H1 (cell line): ENCODE data around the gene TRIM62. TPM values are rescaled to one million over a fixed set of nuclear protein-coding genes. Genes with fewer than 3 reads are reported as not detected.

Experiments
- CTCF ChIA-PET: fragments of 300-600 bp; sonication (Branson Sonifier 250); formaldehyde crosslinking; loops from one replicate; lab custom pipeline; 2021; ENCODE audit not compliant: partially characterized antibody; lab: Charles Lee
- POLR2A ChIA-PET: fragments of 300-600 bp; sonication (Branson Sonifier 250); formaldehyde crosslinking; loops from one replicate; lab custom pipeline; 2021; ENCODE audit warnings: inconsistent platforms; ENCODE audit not compliant: partially characterized antibody; lab: Charles Lee
- DNase-seq, 2 experiments: peaks; one replicate each; pipeline versions ENCODE4 v3.0.0 to v3.0.0-alpha.2; 2010 to 2022; ENCODE audit warnings: low spot score in 2 of 2, low read depth in 1 of 2, mixed read lengths in 1 of 2
- FAIRE-seq: peaks from 2 replicates; lab custom pipeline; 2011; peaks lifted over from hg19 to GRCh38; lab: Jason Lieb, UNC
- H2AFZ ChIP-seq: 2 replicates; pipeline ENCODE4 v1.8.1; 2012; ENCODE audit warnings: low read length, inconsistent platforms
- H2AK5ac ChIP-seq: 2 replicates; pipeline ENCODE4 v1.6.1; 2013; ENCODE audit warnings: low read depth, low read length
- H2BK120ac ChIP-seq: replicated peaks from 2 replicates; pipeline ENCODE3; 2013; ENCODE audit warnings: low read depth, low read length, inconsistent platforms
- H2BK12ac ChIP-seq: 2 replicates; pipeline ENCODE4 v1.6.1; 2013; ENCODE audit warnings: low read depth, low read length
- H2BK15ac ChIP-seq: 2 replicates; pipeline ENCODE4 v1.6.1; 2013; ENCODE audit warnings: low read length
- H2BK20ac ChIP-seq: 2 replicates; pipeline ENCODE4 v1.6.1; 2013; ENCODE audit warnings: low read length
- H2BK5ac ChIP-seq: 2 replicates; pipeline ENCODE4 v1.6.1; 2013; ENCODE audit warnings: low read depth, low read length
- H3K14ac ChIP-seq: 2 replicates; pipeline ENCODE4 v1.6.1; 2013; ENCODE audit warnings: inconsistent platforms; ENCODE audit not compliant: insufficient read length
- H3K18ac ChIP-seq: 2 replicates; pipeline ENCODE4 v1.6.1; 2013; ENCODE audit warnings: low read length; ENCODE audit errors: extremely low read depth
- H3K23ac ChIP-seq: 2 replicates; pipeline ENCODE4 v1.6.1; 2013; ENCODE audit warnings: inconsistent platforms; ENCODE audit not compliant: insufficient read length
- H3K23me2 ChIP-seq: 2 replicates; pipeline ENCODE4 v1.6.1; 2013; ENCODE audit warnings: low read depth, low read length
- H3K27ac ChIP-seq: 2 replicates; pipeline ENCODE4 v1.6.1; 2011; ENCODE audit warnings: low read depth, low read length, inconsistent platforms
- H3K27me3 ChIP-seq, 4 experiments: replicated peaks in 1 of 4; 1 replicate in 1 of 4; 2 replicates in 3 of 4; pipeline versions ENCODE4 v1.6.1 to v1.8.1; 2011 to 2013; ENCODE audit warnings: low read length in 3 of 4, mild to moderate bottlenecking in 3 of 4, inconsistent platforms in 2 of 4, mixed read lengths in 2 of 4, moderate library complexity in 1 of 4; ENCODE audit not compliant: control insufficient read depth in 3 of 4, insufficient read depth in 3 of 4; ENCODE audit errors: extremely low read depth in 1 of 4
- H3K36me3 ChIP-seq, 4 experiments: 2 replicates each; pipeline versions ENCODE4 v1.6.1 to v1.8.1; 2011 to 2013; ENCODE audit warnings: mild to moderate bottlenecking in 4 of 4, low read length in 3 of 4, moderate library complexity in 2 of 4, control low read depth in 1 of 4, inconsistent platforms in 1 of 4; ENCODE audit not compliant: insufficient read depth in 4 of 4, control insufficient read depth in 2 of 4
- H3K4ac ChIP-seq: replicated peaks from 2 replicates; pipeline ENCODE3; 2013; ENCODE audit warnings: low read length, low read depth, mixed read lengths, inconsistent platforms; ENCODE audit not compliant: insufficient read length
- H3K4me1 ChIP-seq, 4 experiments: replicated peaks in 1 of 4; 1 replicate in 1 of 4; 2 replicates in 3 of 4; pipeline versions ENCODE4 v1.6.1 to v1.8.1; 2011 to 2013; ENCODE audit warnings: low read length in 3 of 4, inconsistent platforms in 2 of 4, mixed read lengths in 1 of 4; ENCODE audit not compliant: insufficient read depth in 4 of 4, control insufficient read depth in 3 of 4
- H3K4me2 ChIP-seq, 2 experiments: 2 replicates each; pipeline versions ENCODE4 v1.6.1 to v1.8.1; 2011 to 2013; ENCODE audit warnings: low read depth in 2 of 2, low read length in 2 of 2, control low read depth in 1 of 2, inconsistent platforms in 1 of 2, mild to moderate bottlenecking in 1 of 2; ENCODE audit not compliant: insufficient read depth in 1 of 2
- H3K4me3 ChIP-seq, 4 experiments: fragments of 200-600, 300-600 bp in 1 of 4; sonication (generic), shearing (Covaris generic), sonication (Bioruptor Twin) in 1 of 4; 2 replicates each; pipeline versions ENCODE4 v1.5.1 to v1.8.1; 2011 to 2016; ENCODE audit warnings: low read length in 4 of 4, low read depth in 3 of 4, control low read depth in 2 of 4, inconsistent platforms in 2 of 4, mild to moderate bottlenecking in 2 of 4, mixed read lengths in 1 of 4, moderate library complexity in 1 of 4; ENCODE audit not compliant: insufficient read depth in 2 of 4; ENCODE audit errors: extremely low read depth in 1 of 4
- H3K56ac ChIP-seq: replicated peaks from 2 replicates; pipeline ENCODE3; 2013; ENCODE audit warnings: low read depth, mild to moderate bottlenecking, mixed read lengths, low read length, inconsistent platforms; ENCODE audit not compliant: insufficient read length
- H3K79me1 ChIP-seq: 2 replicates; pipeline ENCODE4 v1.6.1; 2013; ENCODE audit warnings: low read depth, low read length, control low read depth
- H3K79me2 ChIP-seq, 2 experiments: 2 replicates each; pipeline versions ENCODE4 v1.6.1 to v1.8.1; 2012 to 2013; ENCODE audit warnings: low read length in 2 of 2, mild to moderate bottlenecking in 2 of 2, inconsistent platforms in 1 of 2; ENCODE audit not compliant: insufficient read depth in 2 of 2, control insufficient read depth in 1 of 2
- H3K9ac ChIP-seq, 4 experiments: replicated peaks in 1 of 4; 1 replicate in 1 of 4; 2 replicates in 3 of 4; pipeline versions ENCODE4 v1.6.1 to v1.8.1; 2011 to 2013; ENCODE audit warnings: low read depth in 3 of 4, low read length in 3 of 4, control low read depth in 2 of 4, mild to moderate bottlenecking in 2 of 4, moderate library complexity in 2 of 4, inconsistent platforms in 1 of 4; ENCODE audit errors: extremely low read depth in 1 of 4
- H3K9me3 ChIP-seq, 2 experiments: 2 replicates each; pipeline versions ENCODE4 v1.6.1 to v1.8.1; 2012 to 2013; ENCODE audit warnings: mild to moderate bottlenecking in 2 of 2, moderate library complexity in 2 of 2, control low read depth in 1 of 2, inconsistent platforms in 1 of 2, low read depth in 1 of 2, low read length in 1 of 2, mixed read lengths in 1 of 2; ENCODE audit not compliant: insufficient read depth in 2 of 2
- H4K20me1 ChIP-seq, 2 experiments: replicated peaks in 1 of 2; 2 replicates each; pipeline versions ENCODE3 to v1.8.1; 2011 to 2013; ENCODE audit warnings: inconsistent platforms in 2 of 2, low read length in 2 of 2, mild to moderate bottlenecking in 1 of 2; ENCODE audit not compliant: insufficient read depth in 2 of 2, control insufficient read depth in 1 of 2
- H4K5ac ChIP-seq: 2 replicates; pipeline ENCODE4 v1.6.1; 2013; ENCODE audit warnings: low read length, low read depth, mixed read lengths, inconsistent platforms; ENCODE audit not compliant: insufficient read length
- H4K8ac ChIP-seq: 2 replicates; pipeline ENCODE4 v1.8.0; 2013; ENCODE audit warnings: mild to moderate bottlenecking, moderate library complexity, low read length, inconsistent platforms; ENCODE audit not compliant: insufficient read depth; ENCODE audit errors: extremely low read depth
- H4K91ac ChIP-seq: replicated peaks from 2 replicates; pipeline ENCODE3; 2013; ENCODE audit warnings: low read length, mixed read lengths, inconsistent platforms; ENCODE audit not compliant: insufficient read length
- BCL11A ChIP-seq, 2 experiments: IDR thresholded peaks; one replicate each; pipeline ENCODE4 v1.6.1; 2011; ENCODE audit warnings: low read depth in 2 of 2, low read length in 2 of 2, mild to moderate bottlenecking in 2 of 2
- BRCA1 ChIP-seq: IDR thresholded peaks from 2 replicates; pipeline ENCODE4 v1.6.1; 2012; ENCODE audit warnings: low read depth, low read length, improper control_type of control experiment
- CHD1 ChIP-seq: IDR thresholded peaks from 2 replicates; pipeline ENCODE4 v1.6.1; 2012; ENCODE audit warnings: low read depth, low read length, improper control_type of control experiment
- GABPA ChIP-seq: IDR thresholded peaks from 2 replicates; pipeline ENCODE4 v1.6.1; 2011; ENCODE audit warnings: mild to moderate bottlenecking, low read length, moderate library complexity, borderline replicate concordance; ENCODE audit not compliant: insufficient read depth
- POLR2AphosphoS5 ChIP-seq: IDR thresholded peaks from 2 replicates; pipeline ENCODE4 v1.6.1; 2011; ENCODE audit warnings: low read depth, low read length
- RFX5 ChIP-seq: IDR thresholded peaks from 2 replicates; pipeline ENCODE4 v1.6.1; 2011; ENCODE audit warnings: low read depth, low read length, improper control_type of control experiment, borderline replicate concordance
- SIRT6 ChIP-seq: IDR thresholded peaks from one replicate; pipeline ENCODE4 v1.7.1; 2012; ENCODE audit warnings: low read length, inconsistent platforms
- ZNF274 ChIP-seq: IDR thresholded peaks from 2 replicates; pipeline ENCODE4 v1.7.0; 2012; ENCODE audit warnings: low read length, borderline replicate concordance; ENCODE audit errors: extremely low read depth
- WGBS, 2 experiments: shearing (Covaris generic) in 1 of 2; methylation state at CpG; one replicate each; pipeline versions ENCODE4 v1.1.6 to v1.1.7; 2013 to 2015; ENCODE audit warnings: low lambda C conversion rate in 2 of 2, mixed read lengths in 2 of 2, inconsistent platforms in 1 of 2, low coverage in 1 of 2, missing lambda C conversion rate in 1 of 2; ENCODE audit not compliant: insufficient replicate concordance in 2 of 2, insufficient coverage in 1 of 2, insufficient read length in 1 of 2; ENCODE audit errors: extremely low coverage in 1 of 2, missing lambda C conversion rate in 1 of 2; 5-methylcytosine and 5-hydroxymethylcytosine counted together
- polyA plus RNA-seq, 7 experiments: library from polyadenylated mRNA; depleted of rRNA in 3 of 7; stranded (reverse) in 5 of 7; unstranded in 2 of 7; fragments of >200 nt in 5 of 7; fragments of 200-250 nt in 2 of 7; gene quantifications; 1 replicate in 5 of 7; 2 replicates in 1 of 7; 4 replicates in 1 of 7; pipeline versions ENCODE4 v1.2.1 to v1.2.3, GENCODE V29; 2011 to 2013; ENCODE audit warnings: missing spikeins in 2 of 7, mixed read lengths in 2 of 7
- total RNA-seq: library from RNA; stranded (reverse); fragmentation: NEBNext Ultra II Directional; extraction: Animal tissue kit (Norgen Biotek cat#: 25700); gene quantifications from 2 replicates; pipeline ENCODE4 v1.2.1, GENCODE V29; 2021

TRIM62 gene
- total and polyA plus RNA-seq, 2 of the 8 experiments (the other 6 are each of a cell fraction or from before 2014, with no cell fraction given): 6.3 to 10.8 TPM

DNA sequence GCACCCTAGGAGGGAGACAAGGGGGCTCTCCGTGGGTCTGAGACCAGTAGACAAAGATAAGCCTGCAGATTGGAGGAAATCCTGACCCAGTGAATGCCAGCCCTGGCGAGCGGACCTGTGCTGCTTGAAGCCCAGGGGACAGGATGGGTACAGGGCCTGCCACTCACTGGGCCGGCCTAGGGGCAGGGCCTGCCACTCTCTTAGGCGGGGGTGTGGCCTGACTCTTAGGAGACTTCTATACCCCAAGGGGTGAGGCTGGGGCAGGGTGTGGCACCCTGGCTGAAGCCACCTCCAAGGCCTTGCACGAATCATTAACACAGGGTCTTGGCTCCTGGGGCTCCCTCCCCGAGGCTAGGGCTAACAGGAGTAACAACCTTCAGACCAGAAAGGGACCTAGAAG lies 30.7 kb downstream of the TRIM62 start:
- Histone ChIP-seq H3K23me2 (no peaks in the 10 kb centered on the region), H3K56ac (no peak overlapping the region), H2BK20ac (peak overlapping the region; percentile 93; the same call in 1 of the 2 replicates), H3K4me1 (peaks cover 16 to 30% (median 19%) of the 10 kb centered on the region in 4 experiments), H2AK5ac (peak overlapping the region; percentile 24; the same call in 1 of the 2 replicates), H3K9me3 (no peaks in the 10 kb centered on the region), H2BK15ac (0 out of 2 replicates have a peak overlapping the region, but pooled peaks have one; percentile 74), H3K4me3 (no peak overlapping the region), H3K27ac (no peak overlapping the region), H4K91ac (peak overlapping the region; percentile 20), H3K9ac (no peak overlapping the region), H3K23ac (no peak overlapping the region), H2AFZ (no peak overlapping the region), H2BK12ac (0 out of 2 replicates have a peak overlapping the region, but pooled peaks have one; percentile 30), H3K79me1 (no peaks in the 10 kb centered on the region), H4K5ac (no peak overlapping the region), H3K27me3 (no peaks in the 10 kb centered on the region), H3K36me3 (peaks cover 0 to 5% (median 0%) of the 10 kb centered on the region in 4 experiments; a peak in 2 of 8 replicates), H3K79me2 (no peaks in the 10 kb centered on the region), H3K4ac (no peak overlapping the region), H2BK120ac (no peak overlapping the region), H4K20me1 (peaks cover 0 to 2% of the 10 kb centered on the region in 2 experiments), H3K18ac (peak overlapping the region; percentile 71; the same call in 1 of the 2 replicates), H4K8ac (no peak overlapping the region), H3K14ac (no peak overlapping the region), H3K4me2 (peak overlapping the region in 1 of 2 experiments; percentile 16; a peak in 1 of 4 replicates), H2BK5ac (peak overlapping the region; percentile 76; the same call in 1 of the 2 replicates)
- POLR2A ChIA-PET: interaction anchor here (4.5 kb wide), 1 partner anchor 9 kb away, joined by 23 read pairs; no protein-coding TSS in a partner anchor
- no peak for FAIRE-seq
- TF ChIP-seq GABPA (no peak), POLR2AphosphoS5 (no peak), ZNF274 (no peak), BCL11A (IDR thresholded peaks at IDR 0.05; ENCODE audit: low read depth in 2 of 2, low read length in 2 of 2) (no peak), SIRT6 (no peak), BRCA1 (no peak), RFX5 (no peak), CHD1 (no peak)
- no peak for DNase-seq
- CTCF ChIA-PET: interaction anchor here (1.0 to 4.7 kb wide), 6 partner anchors 12 to 148 kb away, joined by 3 to 47 read pairs (median 4); partner anchors contain the start of gene TRIM62
- 85% methylated on average over 7 of the region's 7 CpGs; no CpG with 5 or more reads in 1 of the 2 experiments for WGBS, 2 experiments
